ENCODE measurements around the gene PLPPR1. TPM values are rescaled to one million over a fixed set of nuclear protein-coding genes. Genes with fewer than 3 reads are reported as not detected.

The PLPPR1 gene
- polyA plus RNA-seq, 1 donor from 2014 or later = 157 TPM

- H3K9ac ChIP-seq (ENCODE audit: low read length) = no peak overlapping the region
- H4K20me1 ChIP-seq (ENCODE audit: insufficient read depth) = no peaks in the 10 kb centered on the region
- no peaks in the 10 kb centered on the region for H3K9me3 ChIP-seq (ENCODE audit: low read length)
- H2AFZ ChIP-seq (ENCODE audit: low read depth, low read length) = no peak overlapping the region
- H3K79me2 ChIP-seq (replicated peaks; ENCODE audit: insufficient read depth, low read length) = no peaks in the 10 kb centered on the region
- no peak for TF ChIP-seq RAD21 (conservative IDR thresholded peaks at IDR 0.05)
- TF ChIP-seq, protein P1, sequence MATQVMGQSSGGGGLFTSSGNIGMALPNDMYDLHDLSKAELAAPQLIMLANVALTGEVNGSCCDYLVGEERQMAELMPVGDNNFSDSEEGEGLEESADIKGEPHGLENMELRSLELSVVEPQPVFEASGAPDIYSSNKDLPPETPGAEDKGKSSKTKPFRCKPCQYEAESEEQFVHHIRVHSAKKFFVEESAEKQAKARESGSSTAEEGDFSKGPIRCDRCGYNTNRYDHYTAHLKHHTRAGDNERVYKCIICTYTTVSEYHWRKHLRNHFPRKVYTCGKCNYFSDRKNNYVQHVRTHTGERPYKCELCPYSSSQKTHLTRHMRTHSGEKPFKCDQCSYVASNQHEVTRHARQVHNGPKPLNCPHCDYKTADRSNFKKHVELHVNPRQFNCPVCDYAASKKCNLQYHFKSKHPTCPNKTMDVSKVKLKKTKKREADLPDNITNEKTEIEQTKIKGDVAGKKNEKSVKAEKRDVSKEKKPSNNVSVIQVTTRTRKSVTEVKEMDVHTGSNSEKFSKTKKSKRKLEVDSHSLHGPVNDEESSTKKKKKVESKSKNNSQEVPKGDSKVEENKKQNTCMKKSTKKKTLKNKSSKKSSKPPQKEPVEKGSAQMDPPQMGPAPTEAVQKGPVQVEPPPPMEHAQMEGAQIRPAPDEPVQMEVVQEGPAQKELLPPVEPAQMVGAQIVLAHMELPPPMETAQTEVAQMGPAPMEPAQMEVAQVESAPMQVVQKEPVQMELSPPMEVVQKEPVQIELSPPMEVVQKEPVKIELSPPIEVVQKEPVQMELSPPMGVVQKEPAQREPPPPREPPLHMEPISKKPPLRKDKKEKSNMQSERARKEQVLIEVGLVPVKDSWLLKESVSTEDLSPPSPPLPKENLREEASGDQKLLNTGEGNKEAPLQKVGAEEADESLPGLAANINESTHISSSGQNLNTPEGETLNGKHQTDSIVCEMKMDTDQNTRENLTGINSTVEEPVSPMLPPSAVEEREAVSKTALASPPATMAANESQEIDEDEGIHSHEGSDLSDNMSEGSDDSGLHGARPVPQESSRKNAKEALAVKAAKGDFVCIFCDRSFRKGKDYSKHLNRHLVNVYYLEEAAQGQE (IDR thresholded peaks at IDR 0.05; ENCODE audit: borderline replicate concordance) = no peak
- TF ChIP-seq MXI1 (conservative IDR thresholded peaks at IDR 0.05; ENCODE audit: poor library complexity, severe bottlenecking) = no peak
- TF ChIP-seq EZH2 (IDR thresholded peaks at IDR 0.05; ENCODE audit: borderline replicate concordance, insufficient read depth, low read length, poor library complexity, severe bottlenecking) = no peak
- TF ChIP-seq POLR2AphosphoS5 (IDR thresholded peaks at IDR 0.05) = no peak
- TF ChIP-seq TAF1 (IDR thresholded peaks at IDR 0.05; ENCODE audit: low read depth) = no peak
- no peak for TF ChIP-seq SMC3 (conservative IDR thresholded peaks at IDR 0.05; ENCODE audit: poor library complexity)
- TF ChIP-seq EP300 (conservative IDR thresholded peaks at IDR 0.05; ENCODE audit: poor library complexity, severe bottlenecking) = no peak
- TF ChIP-seq, protein P2, sequence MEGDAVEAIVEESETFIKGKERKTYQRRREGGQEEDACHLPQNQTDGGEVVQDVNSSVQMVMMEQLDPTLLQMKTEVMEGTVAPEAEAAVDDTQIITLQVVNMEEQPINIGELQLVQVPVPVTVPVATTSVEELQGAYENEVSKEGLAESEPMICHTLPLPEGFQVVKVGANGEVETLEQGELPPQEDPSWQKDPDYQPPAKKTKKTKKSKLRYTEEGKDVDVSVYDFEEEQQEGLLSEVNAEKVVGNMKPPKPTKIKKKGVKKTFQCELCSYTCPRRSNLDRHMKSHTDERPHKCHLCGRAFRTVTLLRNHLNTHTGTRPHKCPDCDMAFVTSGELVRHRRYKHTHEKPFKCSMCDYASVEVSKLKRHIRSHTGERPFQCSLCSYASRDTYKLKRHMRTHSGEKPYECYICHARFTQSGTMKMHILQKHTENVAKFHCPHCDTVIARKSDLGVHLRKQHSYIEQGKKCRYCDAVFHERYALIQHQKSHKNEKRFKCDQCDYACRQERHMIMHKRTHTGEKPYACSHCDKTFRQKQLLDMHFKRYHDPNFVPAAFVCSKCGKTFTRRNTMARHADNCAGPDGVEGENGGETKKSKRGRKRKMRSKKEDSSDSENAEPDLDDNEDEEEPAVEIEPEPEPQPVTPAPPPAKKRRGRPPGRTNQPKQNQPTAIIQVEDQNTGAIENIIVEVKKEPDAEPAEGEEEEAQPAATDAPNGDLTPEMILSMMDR (IDR thresholded peaks at IDR 0.05; ENCODE audit: poor library complexity, severe bottlenecking) = no peak
- H3K4me3 ChIP-seq (ENCODE audit: low read length) = no peak overlapping the region
- no peak overlapping the region for H3K4me2 ChIP-seq (ENCODE audit: low read length)
- H3F3A ChIP-seq (ENCODE audit: insufficient read depth, low read length, poor library complexity, severe bottlenecking) = no peaks in the 10 kb centered on the region
- no peaks in the 10 kb centered on the region for H3K36me3 ChIP-seq (ENCODE audit: insufficient read depth, low read length)
- no peak overlapping the region for H3K27ac ChIP-seq (ENCODE audit: low read length)
- H3K9me2 ChIP-seq (ENCODE audit: insufficient read depth, low read length) = no peaks in the 10 kb centered on the region
- H3K27me3 ChIP-seq (ENCODE audit: insufficient read depth, low read depth, low read length) = no peaks in the 10 kb centered on the region
These were observed 218.2 kb downstream of the PLPPR1 start for GRCh38 chr9:101246691-101247090.

- H3K9ac ChIP-seq (ENCODE audit: low read length) = no peak overlapping the region
- no peaks in the 10 kb centered on the region for H3K79me2 ChIP-seq (replicated peaks; ENCODE audit: insufficient read depth, low read length)
- no peaks in the 10 kb centered on the region for H3K9me2 ChIP-seq (ENCODE audit: insufficient read depth, low read length)
- H3K9me3 ChIP-seq (ENCODE audit: low read length) = no peaks in the 10 kb centered on the region
- no peak for TF ChIP-seq MXI1 (conservative IDR thresholded peaks at IDR 0.05; ENCODE audit: poor library complexity, severe bottlenecking)
- TF ChIP-seq, protein P2 (IDR thresholded peaks at IDR 0.05; ENCODE audit: poor library complexity, severe bottlenecking) = no peak
- TF ChIP-seq TAF1 (IDR thresholded peaks at IDR 0.05; ENCODE audit: low read depth) = no peak
- no peak for TF ChIP-seq RAD21 (conservative IDR thresholded peaks at IDR 0.05)
- TF ChIP-seq POLR2AphosphoS5 (IDR thresholded peaks at IDR 0.05) = no peak
- TF ChIP-seq EP300 (conservative IDR thresholded peaks at IDR 0.05; ENCODE audit: poor library complexity, severe bottlenecking) = no peak
- H3K27ac ChIP-seq (ENCODE audit: low read length) = no peak overlapping the region
- H3K4me2 ChIP-seq (ENCODE audit: low read length) = no peak overlapping the region
- no peaks in the 10 kb centered on the region for H3F3A ChIP-seq (ENCODE audit: insufficient read depth, low read length, poor library complexity, severe bottlenecking)
- no peaks in the 10 kb centered on the region for H3K27me3 ChIP-seq (ENCODE audit: insufficient read depth, low read depth, low read length)
- no peak overlapping the region for H2AFZ ChIP-seq (ENCODE audit: low read depth, low read length)
- H3K36me3 ChIP-seq (ENCODE audit: insufficient read depth, low read length) = no peaks in the 10 kb centered on the region
- H3K4me3 ChIP-seq (ENCODE audit: low read length) = no peak overlapping the region
- no peaks in the 10 kb centered on the region for H4K20me1 ChIP-seq (ENCODE audit: insufficient read depth)
These were observed 218.8 kb downstream of the PLPPR1 start for GRCh38 chr9:101247297-101247696.

Data from neural cell (in vitro differentiated cells).